ENCODE data around the gene ARL14EP. TPM values are rescaled to one million over a fixed set of nuclear protein-coding genes. Genes with fewer than 3 reads are reported as not detected.

Gene ARL14EP
- total RNA-seq, 2 experiments from 2014 or later = 35.8 to 38.4 TPM

Other genes starting within 250 kb of the ARL14EP start
- gene FSHB, start 92.1 kb upstream of the ARL14EP start, total RNA-seq = not detected